ENCODE data around the gene SURF1.

SURF1 gene

GRCh38 chr9:133361507-133362092, 5.3 kb upstream of the SURF1 start:
- DNase-seq = no peak

DNA sequence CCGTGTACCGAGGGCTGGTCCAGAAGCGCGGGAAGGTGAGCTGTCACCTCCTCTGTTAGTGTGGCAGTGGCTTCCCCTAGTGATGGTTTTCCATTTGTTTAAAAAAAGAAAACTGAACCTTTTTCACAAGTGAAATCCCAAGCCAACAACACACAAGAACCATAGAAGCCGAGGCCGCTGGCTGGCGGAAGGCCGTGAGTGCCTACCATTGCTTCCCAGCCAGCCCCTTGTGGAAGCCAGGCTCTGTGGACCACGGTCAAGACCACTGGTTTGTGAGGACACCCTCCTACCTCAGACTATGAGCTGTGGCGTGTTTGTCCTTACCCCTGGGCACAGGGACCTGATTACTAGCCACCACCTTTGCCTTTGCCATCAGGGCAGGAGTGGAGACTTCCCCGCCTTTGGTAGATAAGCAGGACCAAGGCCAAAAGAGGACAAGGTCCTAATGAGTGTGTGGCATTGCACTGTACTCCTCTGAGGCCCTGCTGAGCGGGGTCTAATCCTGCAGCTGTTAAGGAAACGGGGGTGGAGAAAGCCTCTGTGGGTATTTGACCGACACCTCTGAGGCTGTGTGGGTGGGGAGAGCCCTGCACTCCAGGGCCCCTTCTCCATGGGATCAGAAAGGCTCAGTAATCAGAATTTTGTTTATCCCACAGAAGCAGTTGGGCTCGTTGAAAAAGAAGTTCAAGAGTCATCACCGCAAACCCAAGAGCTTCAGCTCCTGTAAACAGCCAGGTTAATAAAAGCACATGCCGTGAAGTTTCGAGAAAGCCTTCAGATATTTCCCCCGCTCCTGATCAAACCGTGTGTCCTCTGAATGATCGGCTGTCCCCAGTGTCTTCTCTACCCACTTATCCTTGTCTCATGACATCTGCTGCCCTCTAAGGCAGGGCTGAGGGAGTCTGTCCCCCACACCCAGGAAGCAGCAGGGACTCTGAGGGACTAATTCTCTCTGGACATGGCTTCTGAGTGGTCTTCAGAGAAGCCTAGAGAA, 4.4 kb upstream of the SURF1 start:
- no peak for DNase-seq

- DNase-seq = no peak
These were observed 3.3 kb upstream of the SURF1 start for GRCh38 chr9:133359399-133360175.

- no peak for DNase-seq
These were observed 1.4 kb upstream of the SURF1 start for GRCh38 chr9:133357656-133358055.

DNA sequence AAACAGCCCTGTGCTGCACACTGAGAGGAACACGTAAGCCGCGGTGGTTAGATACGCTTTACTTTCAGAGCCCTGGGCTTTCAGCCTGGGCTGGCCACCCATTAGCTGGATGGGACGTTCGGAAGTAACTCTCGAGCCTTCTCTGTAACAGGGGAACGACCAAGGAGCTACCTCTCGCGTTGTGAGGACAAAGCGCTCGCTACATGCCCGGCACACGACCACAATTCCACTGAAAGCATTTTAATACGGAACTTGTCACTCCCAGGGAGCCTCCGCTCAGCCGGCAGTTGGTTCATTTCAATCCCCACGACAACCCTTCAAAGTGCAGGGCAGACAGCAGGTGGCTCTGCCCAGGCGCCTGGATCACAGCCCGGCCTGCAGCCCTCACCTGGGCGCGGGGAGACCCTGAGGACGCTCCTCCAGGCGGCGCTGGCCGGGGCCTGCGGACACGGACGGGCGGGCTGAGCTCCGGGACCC, 368 bp downstream of the SURF1 start:
- no peak for DNase-seq

DNA sequence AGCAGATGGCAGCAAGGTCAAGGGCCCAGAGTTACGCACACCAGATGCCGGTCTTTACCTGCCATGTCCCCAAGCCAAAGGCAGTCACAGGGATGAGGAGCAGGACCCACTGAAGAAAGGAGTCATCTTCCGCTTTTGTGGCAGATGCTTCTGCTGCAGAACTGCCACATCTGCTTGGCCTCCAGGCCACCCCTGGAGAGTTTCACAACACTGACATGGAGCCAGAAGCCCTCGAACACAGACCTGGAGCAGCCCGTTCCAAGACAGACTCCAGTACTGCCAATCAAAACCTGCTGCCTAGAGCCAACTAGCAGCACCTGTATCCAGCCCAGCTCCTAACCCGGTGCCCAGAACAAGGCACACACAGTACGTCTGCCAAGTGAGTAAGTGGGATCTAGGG, 1.5 kb downstream of the SURF1 start:
- DNase-seq = no peak

DNA sequence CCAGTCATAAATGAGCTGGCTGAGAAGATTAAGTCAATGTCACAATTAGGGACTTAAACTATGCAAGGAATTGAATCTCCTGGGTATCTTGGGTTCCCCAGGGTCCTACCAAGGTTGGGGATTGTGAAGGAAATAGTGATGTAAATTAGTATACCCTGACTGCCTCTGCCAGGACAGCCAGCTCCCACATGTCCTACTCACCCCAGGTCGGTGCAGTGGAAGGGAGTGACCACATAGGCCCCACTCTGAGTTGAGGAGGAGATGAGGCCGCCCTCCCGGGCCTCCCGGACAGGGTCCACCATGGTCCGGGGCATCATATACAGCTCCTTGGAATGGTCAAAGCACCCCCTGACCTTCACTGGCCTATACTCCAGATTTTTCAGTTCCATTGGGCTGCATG, 2.7 kb downstream of the SURF1 start:
- DNase-seq = no peak

DNA sequence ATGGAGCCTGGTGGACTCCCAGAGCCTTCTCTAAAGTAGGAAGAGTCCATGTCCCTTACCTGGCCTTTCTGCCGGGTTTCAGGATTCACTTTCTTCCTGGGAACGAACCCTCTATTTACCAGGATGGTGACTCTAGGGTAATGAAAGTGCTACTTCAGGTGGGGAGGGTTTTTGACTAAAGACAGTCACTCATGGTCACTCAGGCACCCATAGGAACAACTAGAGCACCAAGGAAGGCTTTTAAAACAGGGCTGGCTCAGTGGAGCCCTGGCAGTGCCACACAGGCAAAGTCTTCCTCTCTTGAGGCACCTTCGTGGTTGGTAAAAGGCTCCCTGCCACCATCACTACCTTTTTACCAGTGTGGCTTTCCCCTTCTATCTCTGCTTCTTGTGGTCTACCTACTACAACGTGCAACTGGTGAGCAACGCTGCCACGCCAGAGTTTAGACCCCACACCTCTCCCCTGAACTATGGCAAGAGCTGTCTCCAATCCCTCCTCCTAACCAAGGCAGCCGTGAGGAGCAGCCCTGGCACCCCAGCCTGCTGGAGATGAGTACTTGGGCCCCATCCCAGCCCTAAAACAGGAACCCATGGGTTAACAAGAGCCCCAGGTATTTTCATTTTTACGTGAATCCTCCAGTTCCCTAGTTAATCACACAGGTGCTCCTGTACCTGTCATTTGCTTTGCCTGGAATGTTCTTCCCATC, 3.5 kb downstream of the SURF1 start:
- no peak for DNase-seq

DNA sequence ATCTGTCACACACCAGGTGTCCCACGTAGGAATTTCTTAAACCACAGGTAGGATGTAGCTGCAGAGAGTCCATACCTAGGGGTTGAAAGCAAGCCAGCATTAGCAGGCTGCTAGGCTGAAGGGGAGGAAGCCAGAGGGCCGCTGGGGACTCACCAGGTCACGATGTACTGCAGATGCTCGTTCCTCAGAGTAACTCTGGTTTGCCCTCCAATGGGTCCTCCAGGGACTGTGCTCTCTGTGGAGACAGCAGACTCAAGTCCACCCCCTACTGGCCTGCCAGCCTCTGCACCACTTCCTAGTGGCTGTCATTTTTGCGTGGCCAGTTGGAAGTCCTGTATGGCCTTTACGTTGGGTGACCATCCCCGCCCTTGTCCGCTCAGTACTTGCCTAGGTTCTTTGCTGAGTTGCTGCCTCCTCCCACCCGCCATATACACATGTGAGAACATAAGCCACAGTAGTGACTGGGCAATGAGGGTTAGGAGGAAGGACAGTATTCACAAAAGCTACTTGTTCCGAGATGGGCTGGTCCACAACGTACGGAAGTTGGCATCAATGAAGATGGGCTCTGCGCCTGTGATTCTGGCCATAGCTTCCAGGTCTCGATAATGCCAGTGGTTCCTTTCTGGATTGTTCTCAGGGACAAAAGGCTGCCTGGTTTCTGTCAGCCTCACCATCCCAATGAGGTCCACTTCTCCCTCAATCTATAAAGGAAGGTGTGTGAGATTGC, 4.2 kb downstream of the SURF1 start:
- peak; percentile 43 for DNase-seq

DNA sequence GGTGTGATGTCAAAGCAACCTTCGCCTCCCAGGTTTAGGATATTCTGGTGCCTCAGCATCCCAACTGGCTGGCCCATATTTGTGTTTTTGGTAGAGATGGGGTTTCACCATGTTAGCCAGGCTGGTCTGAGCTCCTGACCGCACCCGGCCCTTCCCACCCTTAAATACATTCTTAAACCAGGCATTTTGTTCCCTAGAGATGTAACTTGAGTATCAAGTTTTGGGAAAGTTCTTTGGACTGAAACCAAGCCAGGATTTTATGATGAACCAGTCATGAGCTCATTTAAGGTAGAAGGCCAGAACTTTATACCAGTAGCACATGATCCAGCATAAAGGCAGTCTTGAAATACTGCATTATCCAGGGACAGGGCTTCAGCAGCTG, 4.8 kb downstream of the SURF1 start:
- no peak for DNase-seq

GRCh38 chr9:133349965-133350616, 6.2 kb downstream of the SURF1 start:
- no peak for DNase-seq

DNA sequence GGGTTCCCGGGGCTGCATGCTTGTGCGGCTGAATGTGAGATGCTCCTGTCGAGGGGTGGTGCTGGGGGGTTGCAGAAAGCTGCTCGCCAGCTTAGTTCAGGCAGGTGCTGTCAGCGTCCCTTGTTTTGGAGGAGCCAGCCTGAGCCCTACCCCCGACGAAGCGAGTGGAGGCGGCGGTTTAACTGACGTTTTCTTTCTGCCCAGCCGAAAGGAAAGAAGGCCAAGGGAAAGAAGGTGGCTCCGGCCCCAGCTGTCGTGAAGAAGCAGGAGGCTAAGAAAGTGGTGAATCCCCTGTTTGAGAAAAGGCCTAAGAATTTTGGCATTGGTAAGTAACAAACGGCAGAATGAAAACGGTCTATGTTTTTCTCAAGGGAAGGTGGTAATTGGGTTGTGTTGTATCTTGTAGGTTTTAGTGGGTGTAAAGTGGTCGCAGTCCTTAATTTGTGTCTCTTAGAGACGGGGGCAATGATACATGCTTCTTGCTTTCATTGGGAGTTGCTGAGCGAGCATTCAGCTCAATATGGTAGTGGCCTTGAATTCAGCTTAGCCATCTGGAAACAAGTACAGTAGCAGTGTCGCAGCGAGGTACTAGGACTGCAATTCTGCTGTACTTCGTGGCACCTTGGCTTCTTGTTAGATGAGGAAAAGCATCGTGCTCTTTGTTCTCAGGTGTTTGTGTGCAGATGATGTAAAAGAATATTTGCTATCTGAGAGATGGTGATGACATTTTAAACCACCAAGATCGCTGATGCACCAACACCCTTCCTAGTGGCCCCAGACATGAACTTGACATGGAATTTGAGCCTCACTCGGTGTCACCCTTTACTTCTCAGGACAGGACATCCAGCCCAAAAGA, 7.3 kb downstream of the SURF1 start:
- no peak for DNase-seq

- peak; percentile 96 for DNase-seq
These were observed 8.1 kb downstream of the SURF1 start, which contains the start of the genes MED22 and RPL7A for GRCh38 chr9:133347985-133348717. Gene MED22, minus strand, starts transcription at chr9:133348131. Its CDS starts 1,469 bp downstream, at chr9:133346662. Gene RPL7A, plus strand, starts transcription at chr9:133348218. Its CDS starts 26 bp downstream, at chr9:133348244.

- peak; percentile 69 for DNase-seq
These were observed 8.7 kb downstream of the SURF1 start for GRCh38 chr9:133347515-133347984.

- DNase-seq = no peak
These were observed 10.1 kb downstream of the SURF1 start for GRCh38 chr9:133346021-133346785.

DNA sequence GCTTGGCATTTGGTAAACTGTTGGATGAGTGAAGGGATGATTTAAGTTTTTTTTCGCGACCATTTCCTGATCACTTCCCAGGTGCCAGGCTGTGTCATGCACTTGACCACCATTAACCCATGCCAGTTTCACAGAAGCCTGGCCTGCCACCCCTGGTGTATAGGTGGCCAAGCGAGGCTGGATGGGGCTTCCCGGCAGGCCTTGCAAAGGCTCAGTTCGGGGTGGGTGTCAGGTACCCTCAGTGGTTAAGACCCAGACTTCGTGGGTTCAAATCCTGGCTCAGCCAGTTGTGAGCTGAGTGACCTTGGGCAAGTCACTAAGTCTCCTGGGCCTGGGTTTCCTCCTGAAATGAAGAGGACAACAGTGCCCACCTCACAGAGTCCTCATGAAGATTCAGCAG, 10.7 kb downstream of the SURF1 start:
- no peak for DNase-seq

- DNase-seq = no peak
These were observed 11.3 kb downstream of the SURF1 start for GRCh38 chr9:133344979-133345378.

DNA sequence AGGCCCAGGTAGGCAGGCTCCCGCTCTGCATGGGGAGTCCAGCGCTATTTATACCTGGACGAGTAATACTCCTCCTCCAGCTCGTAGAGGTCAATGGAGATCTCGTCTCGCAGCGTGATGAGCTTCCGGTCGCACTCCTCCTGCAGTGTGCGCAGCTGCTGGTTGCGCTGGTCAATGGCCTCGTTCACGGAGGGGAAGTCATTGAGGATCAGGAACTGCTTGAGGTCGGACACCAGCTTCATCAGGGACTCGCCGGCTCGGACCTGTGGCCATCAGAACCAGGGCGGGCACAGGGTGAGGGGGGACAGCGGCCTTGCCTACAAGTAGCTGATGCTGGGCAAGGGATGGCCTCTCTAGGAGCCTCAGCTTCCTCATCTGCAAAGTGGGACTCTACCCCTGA, 12.2 kb downstream of the SURF1 start:
- DNase-seq = no peak

GRCh38 chr9:133342570-133342969, 13.7 kb downstream of the SURF1 start:
- no peak for DNase-seq

Data from CD4-positive, alpha-beta T cell treated with Interleukin-17A for 1 hour (primary cell).